ENCODE results near the gene RARA.

- TF ChIP-seq POLR2A (IDR thresholded peaks at IDR 0.05), result peak; percentile 23 to 30
- TF ChIP-seq, protein P1, sequence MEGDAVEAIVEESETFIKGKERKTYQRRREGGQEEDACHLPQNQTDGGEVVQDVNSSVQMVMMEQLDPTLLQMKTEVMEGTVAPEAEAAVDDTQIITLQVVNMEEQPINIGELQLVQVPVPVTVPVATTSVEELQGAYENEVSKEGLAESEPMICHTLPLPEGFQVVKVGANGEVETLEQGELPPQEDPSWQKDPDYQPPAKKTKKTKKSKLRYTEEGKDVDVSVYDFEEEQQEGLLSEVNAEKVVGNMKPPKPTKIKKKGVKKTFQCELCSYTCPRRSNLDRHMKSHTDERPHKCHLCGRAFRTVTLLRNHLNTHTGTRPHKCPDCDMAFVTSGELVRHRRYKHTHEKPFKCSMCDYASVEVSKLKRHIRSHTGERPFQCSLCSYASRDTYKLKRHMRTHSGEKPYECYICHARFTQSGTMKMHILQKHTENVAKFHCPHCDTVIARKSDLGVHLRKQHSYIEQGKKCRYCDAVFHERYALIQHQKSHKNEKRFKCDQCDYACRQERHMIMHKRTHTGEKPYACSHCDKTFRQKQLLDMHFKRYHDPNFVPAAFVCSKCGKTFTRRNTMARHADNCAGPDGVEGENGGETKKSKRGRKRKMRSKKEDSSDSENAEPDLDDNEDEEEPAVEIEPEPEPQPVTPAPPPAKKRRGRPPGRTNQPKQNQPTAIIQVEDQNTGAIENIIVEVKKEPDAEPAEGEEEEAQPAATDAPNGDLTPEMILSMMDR (IDR thresholded peaks at IDR 0.05), result no peak
Observed at GRCh38 chr17:40322358-40323315, 13.7 kb downstream of the RARA start.
